AG04450 (cell line): ENCODE measurements around the gene CALHM3. TPM values are rescaled to one million over a fixed set of nuclear protein-coding genes. Genes with fewer than 3 reads are reported as not detected.
A peak's percentile ranks its signal among the peaks of the same experiment; 100 is the strongest.
"Not testable (repeated sequence)": the region's sequence is repeated elsewhere in the genome, so short reads cannot be mapped to it uniquely, and the experiment has no call there.

Source experiments
- CTCF ChIA-PET: fragments of 300-600, 350-600 bp; formaldehyde crosslinking; extraction: SDS; loops from one replicate; lab custom pipeline; 2022; ENCODE audit warnings: antibody characterized with exemption, inconsistent platforms; lab: Charles Lee
- POLR2A ChIA-PET: fragments of 350-600 bp; formaldehyde crosslinking; extraction: SDS; loops from one replicate; lab custom pipeline; 2021; ENCODE audit warnings: antibody characterized with exemption, inconsistent platforms; lab: Yijun Ruan, JAX
- DNase-seq: peaks from one replicate; pipeline ENCODE4 v3.0.0-alpha.2; 2011; ENCODE audit warnings: low read depth, low spot score
- H3K27ac ChIP-seq: one replicate; pipeline ENCODE4 v1.5.1; 2012; ENCODE audit warnings: low read depth, low read length, control low read depth
- H3K27me3 ChIP-seq: one replicate; pipeline ENCODE4 v1.6.0; 2012; ENCODE audit warnings: low read length; ENCODE audit not compliant: control insufficient read depth, insufficient read depth
- H3K4me3 ChIP-seq: 2 replicates; pipeline ENCODE4 v1.5.1; 2011; ENCODE audit warnings: mild to moderate bottlenecking, low read depth, low read length, control low read depth
- H3K9me3 ChIP-seq: 2 replicates; pipeline ENCODE4 v1.5.1; 2012; ENCODE audit warnings: low read length; ENCODE audit not compliant: control insufficient read depth, insufficient read depth
- polyA plus RNA-seq: library from polyadenylated mRNA; depleted of rRNA; stranded (reverse); fragments of >200 nt; gene quantifications from 2 replicates; pipeline ENCODE4 v1.2.3, GENCODE V29; 2011
- TF ChIP-seq, protein P1 (sequence below): IDR thresholded peaks from 2 replicates; pipeline ENCODE4 v1.5.1; 2011; ENCODE audit warnings: low read depth, low read length, control low read depth, inconsistent platforms

Gene CALHM3
- polyA plus RNA-seq, 1 experiment: not detected

DNA sequence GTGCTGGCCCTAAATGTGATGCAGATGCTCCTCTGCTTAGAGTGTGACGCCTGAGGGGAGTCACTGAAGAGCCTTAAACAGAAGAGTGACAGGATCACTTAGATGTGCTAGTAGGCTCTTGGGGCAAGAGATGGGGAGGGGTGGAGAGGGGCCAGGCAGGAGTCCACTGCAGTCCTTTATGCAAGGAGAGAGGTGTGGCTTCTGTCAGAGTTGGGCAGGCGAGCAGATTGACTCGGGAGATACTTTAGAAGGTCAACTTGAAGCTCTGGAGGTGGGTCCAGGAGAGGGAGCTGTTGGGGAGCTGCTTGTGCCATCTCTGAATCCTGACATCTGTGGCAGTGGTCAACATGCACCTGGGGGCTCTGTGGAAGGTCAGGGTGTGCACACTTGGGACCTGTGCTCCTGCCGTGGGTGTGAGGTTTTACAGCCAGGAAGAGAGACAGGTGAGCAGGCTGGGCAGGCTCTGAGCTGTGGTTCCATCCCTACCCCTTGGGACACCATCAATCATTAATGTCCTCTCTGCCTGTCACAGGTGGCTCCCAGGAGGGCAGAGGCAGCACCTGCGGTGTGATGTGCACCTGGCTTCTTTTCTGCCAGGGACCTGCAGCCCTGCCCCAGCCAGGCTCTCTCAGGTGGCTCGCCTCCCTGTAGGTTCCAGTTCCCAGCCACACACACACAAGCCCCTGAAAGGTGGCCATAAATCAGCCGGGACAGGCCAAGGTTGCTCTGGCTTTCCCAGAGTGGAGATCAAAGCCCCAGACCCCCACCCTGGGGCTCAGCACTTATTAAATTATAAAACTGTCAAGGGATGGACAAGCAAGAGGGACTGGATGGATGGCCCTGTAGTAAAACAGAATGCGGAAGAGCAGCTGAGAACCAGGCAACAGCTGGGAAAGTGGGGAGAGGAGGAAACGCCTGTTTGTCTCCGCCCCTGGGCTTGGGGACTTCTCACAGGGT lies 28.5 kb upstream of the CALHM3 start:
- Histone ChIP-seq H3K9me3 (peaks cover 3% of the 10 kb centered on the region; the same call in 1 of the 2 replicates), H3K27ac (no peak overlapping the region), H3K4me3 (no peak overlapping the region), H3K27me3 (peaks cover 80% of the 10 kb centered on the region)
- no peak for DNase-seq
- ChIA-PET POLR2A (interaction anchor here (0.6 kb wide), 1 partner anchor 17 kb away, joined by 3 read pairs; no protein-coding TSS in a partner anchor), CTCF (no interaction called here)
- TF ChIP-seq, protein P1, sequence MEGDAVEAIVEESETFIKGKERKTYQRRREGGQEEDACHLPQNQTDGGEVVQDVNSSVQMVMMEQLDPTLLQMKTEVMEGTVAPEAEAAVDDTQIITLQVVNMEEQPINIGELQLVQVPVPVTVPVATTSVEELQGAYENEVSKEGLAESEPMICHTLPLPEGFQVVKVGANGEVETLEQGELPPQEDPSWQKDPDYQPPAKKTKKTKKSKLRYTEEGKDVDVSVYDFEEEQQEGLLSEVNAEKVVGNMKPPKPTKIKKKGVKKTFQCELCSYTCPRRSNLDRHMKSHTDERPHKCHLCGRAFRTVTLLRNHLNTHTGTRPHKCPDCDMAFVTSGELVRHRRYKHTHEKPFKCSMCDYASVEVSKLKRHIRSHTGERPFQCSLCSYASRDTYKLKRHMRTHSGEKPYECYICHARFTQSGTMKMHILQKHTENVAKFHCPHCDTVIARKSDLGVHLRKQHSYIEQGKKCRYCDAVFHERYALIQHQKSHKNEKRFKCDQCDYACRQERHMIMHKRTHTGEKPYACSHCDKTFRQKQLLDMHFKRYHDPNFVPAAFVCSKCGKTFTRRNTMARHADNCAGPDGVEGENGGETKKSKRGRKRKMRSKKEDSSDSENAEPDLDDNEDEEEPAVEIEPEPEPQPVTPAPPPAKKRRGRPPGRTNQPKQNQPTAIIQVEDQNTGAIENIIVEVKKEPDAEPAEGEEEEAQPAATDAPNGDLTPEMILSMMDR: no peak

DNA sequence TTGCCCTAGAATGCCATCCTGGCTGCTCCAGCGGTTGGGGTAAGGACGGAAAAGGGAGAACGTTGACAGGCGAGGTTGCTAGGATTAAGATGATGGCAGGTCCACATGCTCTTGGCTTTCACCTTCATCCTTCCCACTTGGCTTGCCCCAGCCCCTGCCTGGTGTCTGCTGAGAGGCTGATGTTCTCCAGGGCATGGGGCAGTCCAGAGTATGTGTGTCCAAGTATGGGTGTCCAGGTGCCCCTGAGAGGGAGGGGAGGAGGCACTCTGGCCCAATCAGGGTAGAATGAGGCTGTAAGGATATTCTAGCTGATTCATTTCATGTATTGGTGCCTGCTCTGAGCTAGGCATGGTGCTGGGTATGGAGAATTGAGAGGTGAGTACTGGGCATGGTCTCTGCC lies 27.0 kb upstream of the CALHM3 start:
- Histone ChIP-seq H3K9me3 (peaks cover 3% of the 10 kb centered on the region; the same call in 1 of the 2 replicates), H3K27ac (no peak overlapping the region), H3K27me3 (peaks cover 78% of the 10 kb centered on the region), H3K4me3 (no peak overlapping the region)
- no peak for DNase-seq
- ChIA-PET CTCF (no interaction called here), POLR2A (no interaction called here)
- TF ChIP-seq, protein P1: no peak

DNA sequence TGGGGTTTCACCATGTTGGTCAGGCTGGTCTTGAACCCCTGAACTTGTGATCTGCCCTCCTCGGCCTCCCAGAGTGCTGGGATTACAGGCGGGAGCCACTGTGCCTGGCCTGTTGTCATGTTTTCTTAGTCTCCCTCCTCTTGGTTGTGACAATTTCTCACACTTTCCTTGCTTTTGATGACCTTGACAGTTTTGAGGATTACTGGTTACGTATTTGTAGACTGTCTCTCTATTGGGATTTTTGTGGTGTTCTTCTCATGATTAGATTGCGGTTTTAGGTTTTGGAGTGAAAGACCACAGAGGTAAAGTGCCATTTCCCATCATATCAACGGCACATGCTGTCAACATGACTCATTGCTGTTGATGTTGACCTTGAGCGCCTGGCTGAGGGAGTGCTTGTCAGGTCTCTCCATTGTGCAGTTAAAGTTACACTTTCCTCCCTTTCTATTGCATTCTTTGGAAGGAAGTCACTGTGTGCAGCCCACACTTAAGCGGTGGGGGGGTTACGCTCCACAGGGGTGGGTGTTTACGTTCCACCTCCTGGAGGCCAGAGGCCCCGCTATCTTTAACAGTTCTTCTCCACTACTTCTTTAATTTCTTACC lies 25.2 kb upstream of the CALHM3 start:
- TF ChIP-seq, protein P1: no peak
- CTCF ChIA-PET: interaction anchor here (0.6 to 1.2 kb wide), 4 partner anchors 16 to 1494 kb away, joined by 3 to 6 read pairs (median 3); no protein-coding TSS in a partner anchor
- Histone ChIP-seq H3K27me3 (peaks cover 78% of the 10 kb centered on the region), H3K9me3 (no peaks in the 10 kb centered on the region; the same call in 1 of the 2 replicates), H3K27ac (no peak overlapping the region), H3K4me3 (no peak overlapping the region)
- POLR2A ChIA-PET: interaction anchor here (0.6 kb wide), 1 partner anchor 55 kb away, joined by 4 read pairs; no protein-coding TSS in a partner anchor
- DNase-seq: peak; percentile 70

DNA sequence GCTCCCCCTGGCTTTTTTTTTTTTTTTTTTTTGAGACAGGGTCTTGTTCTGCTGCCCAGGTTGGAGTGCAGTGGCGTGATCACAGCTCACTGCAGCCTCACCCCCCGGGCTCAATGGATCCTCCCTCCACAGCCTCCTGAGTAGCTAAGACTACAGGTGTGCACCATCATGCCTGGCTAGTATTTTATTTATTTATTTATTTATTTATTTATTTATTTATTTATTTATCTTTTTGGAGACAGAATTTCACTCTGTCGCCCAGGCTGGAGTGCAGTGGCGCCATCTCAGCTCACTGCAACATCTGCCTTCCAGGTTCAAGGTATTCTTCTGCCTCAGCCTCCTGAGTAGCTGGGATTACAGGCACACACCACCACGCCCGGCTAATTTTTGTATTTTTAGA lies 24.7 kb upstream of the CALHM3 start:
- DNase-seq, H3K4me3 ChIP-seq, H3K9me3 ChIP-seq, H3K27ac ChIP-seq: not testable (repeated sequence)
- H3K27me3 ChIP-seq: peaks cover 78% of the 10 kb centered on the region
- ChIA-PET POLR2A (interaction anchor here (0.7 kb wide), 1 partner anchor 61 kb away, joined by 4 read pairs; no protein-coding TSS in a partner anchor), CTCF (interaction anchor here (0.6 to 1.2 kb wide), 2 partner anchors 18 to 790 kb away, joined by 4 to 6 read pairs; partner anchors contain the start of gene ARL3)

DNA sequence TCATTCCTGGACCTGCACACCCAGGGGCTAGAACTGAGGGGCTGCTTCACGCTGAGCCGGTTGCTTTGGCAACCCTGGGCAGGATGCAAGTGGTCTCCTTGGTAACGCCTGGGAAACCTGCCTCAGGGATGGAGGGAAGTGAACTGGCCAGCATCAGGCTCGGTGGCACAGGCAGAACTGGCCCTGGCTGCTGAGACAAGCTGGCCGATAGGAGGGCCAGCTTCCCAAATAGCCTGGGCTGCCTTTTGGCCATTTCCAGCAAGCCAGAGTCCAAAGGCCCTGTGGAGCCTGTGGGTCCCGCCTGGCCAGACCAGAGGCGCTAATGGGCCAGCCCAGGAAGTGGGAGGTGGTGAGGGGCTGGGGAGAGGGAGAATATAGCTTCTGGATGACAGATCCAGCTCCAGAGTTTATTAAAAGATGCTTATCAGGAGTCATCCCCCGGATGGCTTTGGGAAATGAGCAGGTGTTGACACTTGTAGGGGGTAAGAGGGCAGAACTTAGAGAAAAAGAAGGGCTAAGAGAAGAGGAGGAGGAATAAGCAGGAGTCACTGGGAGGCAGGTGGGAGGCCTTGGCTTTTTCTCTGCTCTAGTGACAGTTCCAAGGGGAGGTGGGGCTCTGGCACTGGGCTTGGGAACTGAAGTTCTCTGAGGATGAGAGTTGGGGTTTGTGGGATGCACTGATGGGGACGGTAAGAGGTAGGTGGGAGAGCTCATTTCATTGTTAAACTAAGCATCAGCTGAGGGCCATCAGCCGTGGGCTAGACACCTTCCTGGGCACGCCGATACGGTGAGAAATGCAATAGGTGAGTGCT lies 24.0 kb upstream of the CALHM3 start:
- no peak for DNase-seq
- TF ChIP-seq, protein P1: no peak
- Histone ChIP-seq H3K27ac (no peak overlapping the region), H3K9me3 (no peaks in the 10 kb centered on the region; the same call in 1 of the 2 replicates), H3K4me3 (no peak overlapping the region), H3K27me3 (peaks cover 73% of the 10 kb centered on the region)
- POLR2A ChIA-PET: interaction anchor here (0.7 kb wide), 1 partner anchor 62 kb away, joined by 4 read pairs; no protein-coding TSS in a partner anchor
- CTCF ChIA-PET: interaction anchor here (0.6 to 1.2 kb wide), 2 partner anchors 17 to 789 kb away, joined by 4 to 6 read pairs; partner anchors contain the start of gene ARL3
